Measurements from ENCODE around the gene DBI.

GRCh38 chr2:119369845-119370244, 3.1 kb downstream of the DBI start:
- TF ChIP-seq GATA3 (IDR thresholded peaks at IDR 0.05; ENCODE audit: low read depth, low read length) (no peak), GATA2 (IDR thresholded peaks at IDR 0.05; ENCODE audit: low read depth, low read length) (no peak)
